HG03442 (cell line): ENCODE measurements around the gene NOPCHAP1.
A peak's percentile ranks its signal among the peaks of the same experiment; 100 is the strongest.
"Not testable (repeated sequence)": the region's sequence is repeated elsewhere in the genome, so short reads cannot be mapped to it uniquely, and the experiment has no call there.

Source experiments
- ATAC-seq: cut with Tn5 transposase; IDR thresholded peaks from one replicate; pipeline ENCODE4 v1.9.1; 2021; ENCODE audit warnings: mild to moderate bottlenecking, moderate library complexity; ENCODE audit not compliant: unreplicated experiment

The NOPCHAP1 gene

GRCh38 chr12:104964167-104964855 lies 21.8 kb upstream of the NOPCHAP1 start:
- ATAC-seq: no peak

- ATAC-seq: no peak
Measured at GRCh38 chr12:104964856-104965205, 21.3 kb upstream of the NOPCHAP1 start.

GRCh38 chr12:104966677-104967076 lies 19.4 kb upstream of the NOPCHAP1 start:
- ATAC-seq: peak; percentile 86

- no peak for ATAC-seq
Measured at GRCh38 chr12:104969343-104969742, 16.8 kb upstream of the NOPCHAP1 start.

- no peak for ATAC-seq
Measured at GRCh38 chr12:104971306-104971705, 14.8 kb upstream of the NOPCHAP1 start.

GRCh38 chr12:104973250-104973649 lies 12.9 kb upstream of the NOPCHAP1 start:
- ATAC-seq: no peak

- peak; percentile 98 for ATAC-seq
Measured at GRCh38 chr12:104974626-104975290, 11.4 kb upstream of the NOPCHAP1 start.

- no peak for ATAC-seq
Measured at GRCh38 chr12:104975587-104976343, 10.4 kb upstream of the NOPCHAP1 start.

- no peak for ATAC-seq
Measured at GRCh38 chr12:104976703-104977102, 9.4 kb upstream of the NOPCHAP1 start.

- ATAC-seq: not testable (repeated sequence)
Measured at GRCh38 chr12:104977688-104978087, 8.4 kb upstream of the NOPCHAP1 start.

GRCh38 chr12:104985206-104985605 lies 910 bp upstream of the NOPCHAP1 start:
- no peak for ATAC-seq

GRCh38 chr12:104990950-104991349 lies 4.8 kb downstream of the NOPCHAP1 start:
- ATAC-seq: no peak

GRCh38 chr12:104991565-104992128 lies 5.5 kb downstream of the NOPCHAP1 start:
- no peak for ATAC-seq

- ATAC-seq: no peak
Measured at GRCh38 chr12:104994336-104994735, 8.2 kb downstream of the NOPCHAP1 start.

GRCh38 chr12:104997541-104997940 lies 11.4 kb downstream of the NOPCHAP1 start:
- ATAC-seq: no peak

GRCh38 chr12:104998423-104999346 lies 12.6 kb downstream of the NOPCHAP1 start:
- ATAC-seq: no peak

- no peak for ATAC-seq
Measured at GRCh38 chr12:104999347-104999685, 13.2 kb downstream of the NOPCHAP1 start.

- ATAC-seq: no peak
Measured at GRCh38 chr12:105001476-105001875, 15.4 kb downstream of the NOPCHAP1 start.

GRCh38 chr12:105013892-105014291 lies 27.8 kb downstream of the NOPCHAP1 start:
- no peak for ATAC-seq

GRCh38 chr12:105014603-105015002 lies 28.5 kb downstream of the NOPCHAP1 start:
- ATAC-seq: no peak

- no peak for ATAC-seq
Measured at GRCh38 chr12:105015543-105015942, 29.4 kb downstream of the NOPCHAP1 start.
